Neural cell (in vitro differentiated cells): Measurements from ENCODE around the gene SH3YL1. TPM values are rescaled to one million over a fixed set of nuclear protein-coding genes. Genes with fewer than 3 reads are reported as not detected.

Experiments
- H2AFZ ChIP-seq: fragments of 200-600, 300-800 bp; sonication (generic), shearing (Covaris generic); 2 replicates; pipeline ENCODE4 v1.6.0; 2014; ENCODE audit warnings: low read depth, mild to moderate bottlenecking, antibody characterized with exemption, low read length, moderate library complexity
- H3F3A ChIP-seq: fragments of 200-600 bp; shearing (Covaris generic); 2 replicates; pipeline ENCODE4 v1.6.1; 2016; ENCODE audit warnings: mild to moderate bottlenecking, moderate library complexity, mixed read lengths, antibody characterized with exemption, low read length; ENCODE audit not compliant: insufficient read depth, poor library complexity, severe bottlenecking
- H3K27ac ChIP-seq: fragments of 200-600, 300-800 bp; sonication (generic), shearing (Covaris generic); 2 replicates; pipeline ENCODE4 v1.5.1; 2014; ENCODE audit warnings: mild to moderate bottlenecking, low read length, moderate library complexity
- H3K27me3 ChIP-seq: fragments of 300-800, 200-600 bp; sonication (generic), shearing (Covaris generic); 2 replicates; pipeline ENCODE4 v1.6.0; 2014; ENCODE audit warnings: mild to moderate bottlenecking, low read depth, low read length, moderate library complexity; ENCODE audit not compliant: insufficient read depth
- H3K36me3 ChIP-seq: fragments of 300-800, 200-600 bp; sonication (generic), shearing (Covaris generic); 2 replicates; pipeline ENCODE4 v1.5.1; 2014; ENCODE audit warnings: mild to moderate bottlenecking, antibody characterized with exemption, low read length, moderate library complexity; ENCODE audit not compliant: insufficient read depth
- H3K4me2 ChIP-seq: fragments of 300-800, 200-600 bp; sonication (generic), shearing (Covaris generic); 2 replicates; pipeline ENCODE4 v1.6.0; 2014; ENCODE audit warnings: mild to moderate bottlenecking, low read length
- H3K4me3 ChIP-seq: fragments of 300-800, 200-600 bp; sonication (generic), shearing (Covaris generic); 2 replicates; pipeline ENCODE4 v1.5.1; 2014; ENCODE audit warnings: mild to moderate bottlenecking, low read length, moderate library complexity
- H3K79me2 ChIP-seq: fragments of 200-600 bp; shearing (Covaris generic); replicated peaks from 2 replicates; pipeline ENCODE4 v1.6.0; 2014; ENCODE audit warnings: mild to moderate bottlenecking, low read length, moderate library complexity; ENCODE audit not compliant: insufficient read depth
- H3K9ac ChIP-seq: fragments of 300-800, 200-600 bp; sonication (generic), shearing (Covaris generic); 2 replicates; pipeline ENCODE4 v1.6.1; 2016; ENCODE audit warnings: mild to moderate bottlenecking, low read length, mixed read lengths
- H3K9me2 ChIP-seq: fragments of 200-600 bp; shearing (Covaris generic); 2 replicates; pipeline ENCODE4 v1.6.1; 2016; ENCODE audit warnings: mild to moderate bottlenecking, low read length, mixed read lengths; ENCODE audit not compliant: insufficient read depth
- H3K9me3 ChIP-seq: fragments of 200-600, 300-800 bp; sonication (generic), shearing (Covaris generic); 2 replicates; pipeline ENCODE4 v1.6.1; 2016; ENCODE audit warnings: mild to moderate bottlenecking, mixed run types, low read length, moderate library complexity, mixed read lengths
- H4K20me1 ChIP-seq: fragments of 200-600 bp; shearing (Covaris generic); 2 replicates; pipeline ENCODE4 v1.6.1; 2016; ENCODE audit warnings: mild to moderate bottlenecking, mixed run types; ENCODE audit not compliant: insufficient read depth
- CTCF ChIP-seq: fragments of 450-650 bp; IDR thresholded peaks from 2 replicates; pipeline ENCODE4 v1.5.1; 2014; ENCODE audit warnings: antibody characterized with exemption, mild to moderate bottlenecking, moderate library complexity; ENCODE audit not compliant: poor library complexity, severe bottlenecking
- EP300 ChIP-seq: fragments of 450-650 bp; conservative IDR thresholded peaks from 2 replicates; pipeline ENCODE4 v1.6.1; 2014; ENCODE audit warnings: antibody characterized with exemption, mild to moderate bottlenecking, moderate library complexity; ENCODE audit not compliant: poor library complexity, severe bottlenecking
- EZH2 ChIP-seq: fragments of 200-600, 300-800 bp; shearing (Covaris generic), sonication (generic); IDR thresholded peaks from 2 replicates; pipeline ENCODE4 v1.6.1; 2014; ENCODE audit warnings: antibody characterized with exemption, low read length, borderline replicate concordance, mild to moderate bottlenecking; ENCODE audit not compliant: insufficient read depth, poor library complexity, severe bottlenecking
- MXI1 ChIP-seq: fragments of 450-650 bp; conservative IDR thresholded peaks from 2 replicates; pipeline ENCODE4 v1.6.1; 2014; ENCODE audit warnings: antibody characterized with exemption, mild to moderate bottlenecking; ENCODE audit not compliant: poor library complexity, severe bottlenecking
- POLR2AphosphoS5 ChIP-seq: IDR thresholded peaks from 2 replicates; pipeline ENCODE4 v1.6.1; 2012
- RAD21 ChIP-seq: fragments of 450-650 bp; conservative IDR thresholded peaks from 2 replicates; pipeline ENCODE4 v1.6.1; 2014; ENCODE audit warnings: antibody characterized with exemption, mild to moderate bottlenecking, moderate library complexity
- REST ChIP-seq: IDR thresholded peaks from 2 replicates; pipeline ENCODE4 v1.6.1; 2012; ENCODE audit warnings: borderline replicate concordance
- SMC3 ChIP-seq: fragments of 450-650 bp; conservative IDR thresholded peaks from 2 replicates; pipeline ENCODE4 v1.6.1; 2014; ENCODE audit warnings: antibody characterized with exemption, mild to moderate bottlenecking, moderate library complexity; ENCODE audit not compliant: poor library complexity
- TAF1 ChIP-seq: IDR thresholded peaks from 2 replicates; pipeline ENCODE4 v1.6.1; 2012; ENCODE audit warnings: low read depth
- polyA plus RNA-seq: library from polyadenylated mRNA; depleted of rRNA; stranded (reverse); fragments of >200 nt; gene quantifications from 2 replicates; pipeline ENCODE4 v1.2.3, GENCODE V29; 2014

Gene SH3YL1
- polyA plus RNA-seq, 1 donor from 2014 or later = 70.6 TPM

GRCh38 chr2:182509-183122, 81.2 kb downstream of the SH3YL1 start:
- Histone ChIP-seq H3F3A (no peaks in the 10 kb centered on the region), H4K20me1 (no peaks in the 10 kb centered on the region), H3K79me2 (no peaks in the 10 kb centered on the region), H3K9me3 (peaks cover 3% of the 10 kb centered on the region), H3K36me3 (no peaks in the 10 kb centered on the region), H3K9ac (no peak overlapping the region), H3K4me2 (no peak overlapping the region), H2AFZ (no peak overlapping the region), H3K27me3 (no peaks in the 10 kb centered on the region), H3K4me3 (no peak overlapping the region), H3K9me2 (no peaks in the 10 kb centered on the region), H3K27ac (no peak overlapping the region)
- TF ChIP-seq CTCF (no peak), SMC3 (no peak), REST (no peak), EZH2 (no peak), POLR2AphosphoS5 (no peak), TAF1 (no peak), MXI1 (no peak), RAD21 (no peak), EP300 (no peak)

GRCh38 chr2:180311-180710, 83.5 kb downstream of the SH3YL1 start:
- Histone ChIP-seq H3K36me3 (no peaks in the 10 kb centered on the region), H3K4me3 (no peak overlapping the region), H3K79me2 (no peaks in the 10 kb centered on the region), H3K27me3 (no peaks in the 10 kb centered on the region), H3K9me3 (peaks cover 3% of the 10 kb centered on the region), H3K9me2 (no peaks in the 10 kb centered on the region), H3K9ac (no peak overlapping the region), H3K27ac (no peak overlapping the region), H4K20me1 (no peaks in the 10 kb centered on the region), H3K4me2 (no peak overlapping the region), H3F3A (no peaks in the 10 kb centered on the region), H2AFZ (no peak overlapping the region)
- TF ChIP-seq TAF1 (no peak), MXI1 (no peak), EZH2 (no peak), CTCF (no peak), SMC3 (no peak), EP300 (no peak), POLR2AphosphoS5 (no peak), REST (no peak), RAD21 (no peak)
